COR-L47 (cell line): ENCODE data around the gene UBE2E2.

Experiments
- DNase-seq: peaks from one replicate; lab custom pipeline; 2025; lab: John Stamatoyannopoulos, UW

Gene UBE2E2

GRCh38 chr3:23240171-23240785 is 37.2 kb downstream of the UBE2E2 start:
- DNase-seq = no peak

- no peak for DNase-seq
Measured at GRCh38 chr3:23241256-23241655, 38.1 kb downstream of the UBE2E2 start.

- DNase-seq = no peak
Measured at GRCh38 chr3:23242106-23242505, 39.0 kb downstream of the UBE2E2 start.

DNA sequence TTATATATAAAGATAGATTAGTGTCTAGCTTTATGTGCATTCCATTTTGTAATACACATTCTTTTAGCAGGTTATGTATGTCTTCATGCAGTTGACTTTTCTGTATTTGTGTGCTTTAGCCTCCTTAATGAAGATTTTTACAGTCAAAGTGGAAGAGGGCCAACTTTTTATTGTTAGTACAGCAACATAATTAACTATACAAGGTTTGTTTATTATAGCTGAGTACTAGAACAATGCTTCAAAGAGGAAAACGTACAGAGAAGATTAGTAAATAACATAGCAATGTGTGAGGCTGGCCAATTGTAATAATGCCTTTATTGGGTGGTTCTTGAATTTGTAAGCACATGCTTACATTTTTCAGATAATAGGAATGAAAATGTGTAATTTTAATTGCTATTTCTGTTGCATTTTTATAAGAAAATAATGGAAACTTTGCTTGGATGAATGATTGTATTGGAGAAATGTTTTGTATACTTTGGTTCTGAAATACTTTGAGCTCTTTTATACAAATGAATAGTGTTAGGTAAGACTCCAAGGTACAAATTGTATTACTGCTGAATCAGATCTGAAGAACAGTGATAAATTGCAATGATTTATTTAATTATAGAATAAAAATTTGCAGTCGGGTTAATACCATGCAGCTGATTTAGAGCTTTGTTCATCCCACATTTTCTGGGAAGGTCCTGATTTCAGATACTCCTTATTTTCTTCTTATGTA is 41.4 kb downstream of the UBE2E2 start:
- DNase-seq = peak; percentile 20

GRCh38 chr3:23246651-23247050 is 43.5 kb downstream of the UBE2E2 start:
- no peak for DNase-seq

DNA sequence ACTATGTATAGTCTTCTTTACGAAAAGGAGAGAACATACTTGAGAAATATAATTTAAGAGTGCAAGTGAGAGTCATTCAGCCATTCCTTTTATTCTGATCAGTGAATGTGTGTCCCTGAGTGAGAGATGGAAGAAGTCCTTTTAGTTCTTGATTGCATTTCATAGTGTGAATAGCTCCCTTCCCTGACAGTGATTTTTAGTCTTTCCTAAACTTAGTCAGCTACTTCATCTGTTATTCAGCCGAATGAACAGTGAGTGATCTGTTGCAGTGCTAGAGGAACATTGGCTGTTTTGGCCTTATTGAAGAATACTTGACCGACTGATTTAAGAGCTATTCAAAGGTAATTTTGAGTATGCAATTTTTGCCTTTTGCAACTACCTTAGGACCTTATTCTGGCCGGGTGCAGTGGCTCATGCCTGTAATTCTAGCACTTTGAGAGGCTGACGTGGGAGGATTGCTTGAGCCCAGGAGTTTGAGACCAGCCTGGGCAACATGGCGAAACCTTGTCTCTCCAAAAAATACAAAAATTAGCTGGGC is 45.5 kb downstream of the UBE2E2 start:
- no peak for DNase-seq

GRCh38 chr3:23249961-23250360 is 46.8 kb downstream of the UBE2E2 start:
- DNase-seq = no peak

DNA sequence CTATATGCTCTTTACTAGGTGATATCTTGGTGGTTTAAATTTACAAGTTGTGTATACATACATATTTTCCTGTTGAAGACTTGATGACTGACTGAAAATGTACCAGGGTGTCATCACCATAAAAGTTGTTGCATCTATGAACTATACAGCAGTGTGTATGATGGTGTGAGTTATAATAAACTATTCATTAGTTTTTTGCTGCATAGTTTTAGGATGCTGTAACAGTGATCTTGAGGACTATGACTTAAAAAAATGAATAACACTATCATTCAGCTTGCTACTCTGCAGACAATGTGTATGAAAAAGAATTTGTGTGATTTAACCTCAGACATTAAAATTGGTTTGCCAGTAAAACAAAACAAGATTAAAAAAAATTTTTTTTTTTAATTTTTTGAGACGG is 49.0 kb downstream of the UBE2E2 start:
- DNase-seq = no peak

- no peak for DNase-seq
Measured at GRCh38 chr3:23253214-23253613, 50.1 kb downstream of the UBE2E2 start.

DNA sequence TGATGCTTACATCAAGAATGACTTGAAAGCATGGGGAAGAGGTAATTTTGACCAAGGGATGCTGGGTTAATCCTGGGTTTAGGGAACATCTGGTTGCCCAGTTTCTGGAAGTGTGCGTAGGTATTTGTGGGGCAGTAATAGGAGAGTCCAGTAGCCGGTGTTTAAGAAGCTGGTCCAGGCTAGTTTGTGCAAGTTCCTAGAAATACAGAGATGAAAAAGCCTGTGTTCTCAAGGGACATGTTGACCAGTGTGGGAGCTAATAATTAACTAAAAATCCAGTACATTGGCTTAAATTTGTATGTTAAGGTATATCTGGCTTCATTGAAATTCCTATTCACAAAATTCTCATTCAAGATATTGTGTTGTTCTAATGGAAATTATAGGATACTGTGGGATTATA is 51.2 kb downstream of the UBE2E2 start:
- DNase-seq = no peak

DNA sequence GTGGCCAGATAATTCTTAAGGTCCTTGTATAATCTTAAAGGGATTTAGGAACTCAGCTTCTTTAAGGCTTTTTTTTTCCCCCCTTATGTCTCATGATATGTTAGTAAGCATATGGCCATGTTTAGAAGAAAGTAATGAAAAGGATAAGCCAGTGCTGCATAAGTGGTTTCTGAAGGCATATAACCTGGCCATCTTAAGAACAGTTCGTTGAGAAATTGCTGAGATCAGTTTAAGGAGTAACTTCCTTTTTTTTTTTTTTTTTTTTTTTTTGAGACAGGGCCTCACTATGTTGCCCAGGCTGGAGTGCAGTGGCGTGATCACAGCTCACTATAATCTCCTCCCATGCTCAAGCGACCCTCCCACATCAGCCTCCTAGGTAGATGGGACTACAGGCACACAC is 51.7 kb downstream of the UBE2E2 start:
- DNase-seq = no peak

DNA sequence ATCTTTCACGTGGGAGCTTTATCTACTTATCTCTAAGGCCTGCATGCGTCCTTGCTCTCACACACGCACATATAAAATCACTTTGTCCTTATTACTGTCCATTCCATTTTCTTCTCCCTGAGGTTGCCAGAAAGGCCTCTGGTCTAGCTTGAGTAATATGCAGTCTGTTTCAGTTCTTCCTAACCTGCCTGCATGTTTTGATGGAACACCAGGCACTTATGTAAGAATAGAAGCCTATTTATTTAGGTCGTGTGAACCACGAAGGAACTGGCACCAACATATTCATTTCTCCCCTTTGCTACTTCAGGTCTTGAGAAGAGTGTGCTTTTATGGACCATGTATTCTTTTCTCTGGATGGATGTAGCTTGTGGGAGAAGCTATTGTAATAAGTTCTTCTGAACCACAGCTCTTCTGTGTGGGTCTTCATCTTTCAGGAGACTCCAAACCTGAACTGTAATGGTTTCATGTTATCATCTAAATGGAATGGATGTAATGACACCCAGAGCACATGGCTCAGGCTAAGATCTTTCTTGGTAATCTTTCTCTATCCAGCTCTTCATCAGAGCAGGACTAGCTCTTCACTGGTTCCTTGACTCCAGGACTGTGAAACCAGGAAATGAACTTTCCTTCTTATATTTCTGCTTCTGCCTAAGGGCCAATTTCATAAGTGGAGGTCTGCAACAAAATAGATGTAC is 53.8 kb downstream of the UBE2E2 start:
- no peak for DNase-seq

GRCh38 chr3:23258110-23258509 is 55.0 kb downstream of the UBE2E2 start:
- DNase-seq = no peak

DNA sequence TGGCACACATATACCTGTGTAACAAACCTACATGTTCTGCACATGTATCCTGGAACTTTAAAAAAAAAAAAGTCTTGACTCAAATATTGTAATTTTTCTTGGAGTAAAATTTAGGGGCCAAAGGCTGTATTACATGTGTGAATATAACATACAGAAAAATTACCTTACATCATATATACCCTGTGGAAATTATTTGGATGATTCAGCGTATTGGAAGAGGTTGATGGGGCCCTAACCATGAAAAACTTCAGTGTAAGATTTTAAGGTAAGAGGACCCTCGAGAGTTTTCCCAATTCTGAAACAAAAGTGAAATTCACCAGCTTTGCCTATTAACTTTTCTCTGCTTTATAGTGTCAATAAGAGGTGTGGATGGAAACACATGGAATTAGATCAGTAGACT is 56.4 kb downstream of the UBE2E2 start:
- no peak for DNase-seq

DNA sequence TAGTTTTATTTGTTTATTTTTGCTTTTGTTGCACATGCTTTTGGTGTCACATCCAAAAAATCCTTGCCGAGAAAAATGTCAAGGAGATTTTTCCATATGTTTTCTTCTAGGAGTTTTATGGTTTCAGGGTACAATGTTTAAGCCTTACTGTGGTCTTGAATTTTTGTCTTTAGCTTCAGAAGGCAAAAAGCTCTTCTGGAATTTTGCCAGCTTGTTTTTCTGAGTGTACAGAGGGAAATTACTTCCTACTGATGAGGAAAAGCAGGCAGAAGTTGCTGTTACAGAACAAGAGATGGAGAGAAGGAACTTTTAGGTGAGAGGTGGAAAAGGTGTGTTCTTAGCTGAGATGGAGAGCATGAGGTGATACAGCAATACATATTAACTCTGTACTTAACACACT is 59.6 kb downstream of the UBE2E2 start:
- no peak for DNase-seq

DNA sequence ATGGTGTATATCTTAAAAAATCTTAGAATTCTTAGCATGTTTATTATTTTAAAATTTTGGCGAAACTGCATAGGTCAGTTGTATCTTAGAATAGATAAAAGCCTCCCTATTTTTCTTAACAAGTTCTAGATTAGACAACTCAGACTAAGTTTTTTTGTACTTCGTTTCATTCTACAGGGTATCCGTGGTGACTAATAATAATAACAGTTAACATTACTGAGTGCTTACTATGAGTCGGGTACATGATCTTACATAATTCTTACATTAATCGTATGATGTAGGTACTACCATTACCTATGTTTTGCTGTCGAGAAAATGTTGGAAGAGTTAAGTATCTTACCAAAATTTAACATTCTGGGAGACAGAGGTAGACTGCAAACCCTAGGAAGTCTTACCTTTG is 60.7 kb downstream of the UBE2E2 start:
- no peak for DNase-seq

DNA sequence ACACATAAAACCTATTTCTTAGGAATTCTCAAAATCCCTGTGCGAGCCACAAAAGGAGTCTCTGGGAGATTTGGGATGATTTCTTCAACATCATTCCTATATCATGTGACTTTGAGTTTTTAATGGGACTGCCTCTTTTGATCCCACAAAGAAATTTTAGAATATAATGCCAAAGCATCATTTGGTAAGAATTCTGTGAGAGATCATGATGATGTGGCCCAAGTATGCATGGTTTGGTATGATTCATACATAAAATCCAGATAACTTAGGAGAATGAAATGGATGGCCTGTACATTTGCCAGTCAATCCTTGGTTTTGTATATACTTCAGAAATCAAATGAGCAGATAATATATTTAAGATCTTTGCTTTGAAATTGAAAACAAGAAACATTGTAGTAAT is 61.3 kb downstream of the UBE2E2 start:
- no peak for DNase-seq

DNA sequence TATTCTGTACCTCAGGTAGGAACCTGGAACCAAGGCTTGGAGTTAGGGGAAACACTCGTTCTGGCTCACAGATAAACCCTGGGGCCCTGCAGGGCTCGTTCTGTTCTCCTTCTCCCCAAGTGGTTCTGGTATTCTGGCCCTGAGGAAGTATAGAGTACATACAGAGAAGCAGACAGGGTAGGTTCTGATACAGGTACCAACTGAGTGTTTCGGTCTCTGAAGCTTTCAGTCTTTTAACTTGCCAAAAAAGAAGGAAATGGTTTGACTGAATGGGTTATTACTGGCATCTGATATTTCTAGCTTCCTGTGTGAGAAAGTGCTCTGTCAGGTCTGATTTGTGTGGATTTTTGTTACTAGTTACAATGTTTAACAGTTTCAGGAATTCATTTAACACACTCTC is 67.3 kb downstream of the UBE2E2 start:
- DNase-seq = no peak

GRCh38 chr3:23271876-23272741 is 69.0 kb downstream of the UBE2E2 start:
- DNase-seq = no peak

DNA sequence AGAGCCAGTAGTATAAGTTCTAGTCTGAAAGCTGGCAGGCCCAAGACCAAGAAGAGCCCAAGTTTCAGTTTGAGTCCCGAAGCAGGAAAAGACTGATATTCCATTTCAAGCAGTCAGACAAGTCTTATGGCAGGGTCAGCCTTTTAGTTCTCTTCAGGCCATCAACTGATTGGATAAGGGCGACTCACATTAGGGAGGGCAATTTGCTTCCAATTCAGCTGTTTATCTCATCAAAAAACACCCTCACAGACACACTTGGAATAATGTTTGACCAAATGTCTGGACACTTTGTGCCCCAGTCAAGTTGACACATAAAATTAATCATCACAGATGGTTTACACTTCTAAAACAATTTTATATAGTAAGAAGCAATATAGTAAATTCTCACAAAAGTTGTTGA is 69.7 kb downstream of the UBE2E2 start:
- no peak for DNase-seq

DNA sequence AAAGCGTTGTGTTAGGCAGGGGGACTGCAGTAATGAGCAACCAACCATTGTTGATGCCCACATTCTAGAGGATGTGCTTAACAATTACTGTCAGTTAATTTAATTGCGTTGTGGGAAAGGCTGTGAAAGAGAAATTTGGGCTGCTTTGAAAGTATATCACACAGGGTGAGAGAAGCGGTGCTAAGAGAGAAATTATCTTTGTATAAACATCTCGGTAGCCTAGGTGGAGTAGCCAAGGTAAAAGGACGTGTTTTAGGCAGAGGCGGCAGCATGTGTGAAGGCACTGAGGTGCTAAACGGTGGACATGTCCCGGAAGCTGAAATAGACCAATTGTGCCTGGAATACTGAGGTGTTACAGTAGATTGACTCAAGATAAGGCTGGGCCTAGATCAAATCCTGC is 71.9 kb downstream of the UBE2E2 start:
- no peak for DNase-seq

GRCh38 chr3:23275814-23276213 is 72.7 kb downstream of the UBE2E2 start:
- no peak for DNase-seq
